ENCODE measurements around the gene MGLL.

The MGLL gene

DNA sequence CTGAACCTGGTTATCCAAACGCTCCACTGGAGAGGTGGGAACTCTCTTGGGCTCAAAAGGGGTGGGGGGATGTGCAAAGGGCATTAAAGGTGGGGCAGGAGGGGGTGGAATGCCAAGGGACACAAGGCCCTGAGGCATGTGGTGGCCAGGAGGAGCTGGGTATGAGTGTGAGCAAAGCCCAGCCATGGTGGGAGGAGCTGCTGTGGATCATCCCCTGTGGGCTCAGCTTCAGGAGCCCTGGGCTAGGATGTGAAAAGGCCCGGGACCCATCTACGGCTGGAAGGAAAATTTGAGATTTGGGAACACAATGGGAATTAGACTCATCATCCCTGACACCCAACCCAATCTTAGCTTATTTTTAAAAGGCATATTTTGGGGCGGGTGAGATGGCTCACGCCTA, 33.3 kb downstream of the MGLL start:
- DNase-seq (ENCODE audit: low read depth) = no peak

DNA sequence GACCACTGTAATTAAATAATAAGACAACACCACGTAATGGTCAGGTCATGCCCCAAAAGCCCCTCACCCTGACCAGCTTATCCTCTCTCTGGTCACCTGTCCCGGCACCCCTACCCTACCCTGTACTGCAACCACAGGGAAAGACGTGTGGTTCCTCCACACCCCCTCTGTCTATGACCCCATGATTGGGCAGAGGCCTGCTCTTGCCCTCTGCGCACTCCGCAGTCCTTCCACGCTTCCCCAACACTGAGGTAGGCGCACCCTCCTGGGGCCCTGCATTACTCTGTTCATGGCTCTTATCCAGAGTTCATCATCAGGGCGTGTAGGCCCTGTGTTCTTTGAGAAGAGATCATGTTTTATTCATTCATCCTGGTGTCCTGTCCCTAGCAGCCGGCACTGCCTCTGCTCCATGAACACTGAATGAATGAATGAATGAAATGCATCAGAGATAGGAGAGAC, 33.8 kb downstream of the MGLL start:
- DNase-seq (ENCODE audit: low read depth) = no peak

GRCh38 chr3:127787571-127788365, 34.5 kb downstream of the MGLL start:
- no peak for DNase-seq (ENCODE audit: low read depth)

GRCh38 chr3:127787071-127787490, 35.2 kb downstream of the MGLL start:
- DNase-seq (ENCODE audit: low read depth) = no peak

DNA sequence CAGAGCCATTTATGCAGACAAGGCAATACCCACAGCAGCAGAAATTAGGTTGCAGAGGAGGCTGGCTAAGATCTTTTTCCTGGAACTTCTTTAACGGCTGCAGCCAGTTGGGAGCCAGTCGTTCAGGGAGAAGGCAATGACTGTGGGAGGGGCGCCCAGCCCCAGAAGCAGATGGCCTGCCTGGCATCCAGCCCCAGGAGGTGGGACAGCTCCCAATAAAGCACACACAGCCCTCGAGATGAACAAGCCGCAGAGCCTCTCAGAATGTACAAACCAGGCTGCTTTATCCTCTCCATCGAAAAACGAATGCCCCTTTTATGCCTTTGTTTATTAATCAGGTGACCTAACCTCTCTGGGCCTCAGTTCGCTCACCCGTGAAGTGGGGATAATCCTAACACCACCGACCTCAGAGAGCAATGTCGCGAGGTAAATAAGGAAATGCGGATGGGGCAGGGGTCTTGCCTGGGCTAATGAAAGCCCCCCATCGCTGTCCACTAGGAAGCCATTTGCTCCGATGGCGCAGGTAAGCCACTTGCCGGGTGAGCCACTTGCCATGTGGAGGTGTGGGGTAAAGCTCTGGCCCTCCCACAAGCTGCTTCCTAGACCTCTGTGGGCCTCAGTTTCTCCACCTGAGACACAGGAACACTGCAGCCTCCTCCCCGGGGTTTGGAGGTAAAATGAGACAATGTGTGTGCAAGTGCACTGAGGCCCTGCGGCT, 35.8 kb downstream of the MGLL start:
- DNase-seq (ENCODE audit: low read depth) = no peak

DNA sequence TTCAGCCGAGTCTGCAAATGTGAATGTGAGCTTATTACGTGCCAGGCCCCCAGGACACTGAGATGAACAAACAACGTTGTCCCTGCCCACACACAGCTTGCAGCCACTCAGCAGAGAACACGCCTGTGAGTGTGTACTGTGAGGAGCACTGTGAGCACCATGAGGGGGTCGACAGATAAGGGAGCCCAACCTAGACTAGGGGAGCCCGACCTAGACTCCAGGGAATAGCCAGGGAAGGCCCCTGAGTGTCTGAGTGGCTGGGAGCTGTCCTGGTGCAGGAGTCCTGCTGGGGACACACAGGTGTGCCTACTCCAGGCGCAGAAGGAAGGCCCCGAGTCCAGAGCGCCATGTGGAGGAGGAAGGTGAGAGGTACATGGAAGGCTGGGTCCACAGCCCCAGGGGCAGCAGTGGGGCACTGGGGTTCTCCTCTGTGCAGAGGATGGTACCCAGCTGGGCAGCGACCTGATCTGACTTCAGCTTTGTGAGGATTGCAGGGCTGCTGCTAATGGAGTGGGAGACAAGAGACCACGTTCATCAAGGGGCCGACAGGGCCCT, 36.5 kb downstream of the MGLL start:
- no peak for DNase-seq (ENCODE audit: low read depth)

- DNase-seq (ENCODE audit: low read depth) = no peak
Measured at GRCh38 chr3:127784865-127785710, 37.2 kb downstream of the MGLL start.

- no peak for DNase-seq (ENCODE audit: low read depth)
Measured at GRCh38 chr3:127784283-127784682, 38.0 kb downstream of the MGLL start.

DNA sequence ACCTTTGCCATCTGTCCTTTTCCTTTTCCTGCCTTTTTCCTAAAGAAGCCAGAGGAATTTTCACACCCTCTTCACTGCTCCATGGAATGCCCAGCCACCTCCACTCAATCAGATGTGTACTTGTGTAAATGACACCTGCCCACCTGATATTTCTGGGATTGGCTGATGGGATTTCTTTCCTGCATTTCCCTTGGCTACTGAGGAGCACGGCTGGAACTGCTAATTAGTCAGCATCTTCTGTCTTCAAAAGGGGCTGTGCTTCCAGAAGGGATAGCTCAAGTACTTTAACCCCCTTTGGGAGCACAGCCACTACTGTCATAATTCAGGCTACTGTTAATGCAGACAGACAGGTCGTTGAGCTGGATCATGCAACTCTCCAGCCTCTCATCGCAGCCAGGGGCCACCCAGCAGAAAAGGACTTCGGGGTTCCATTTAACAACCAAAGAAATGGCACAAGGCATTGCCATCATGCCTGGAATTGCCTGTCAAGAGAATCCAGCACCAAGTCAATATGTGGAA, 38.6 kb downstream of the MGLL start:
- no peak for DNase-seq (ENCODE audit: low read depth)

- DNase-seq (ENCODE audit: low read depth) = no peak
Measured at GRCh38 chr3:127783166-127783565, 39.1 kb downstream of the MGLL start.

GRCh38 chr3:127781411-127782001, 40.8 kb downstream of the MGLL start:
- no peak for DNase-seq (ENCODE audit: low read depth)

DNA sequence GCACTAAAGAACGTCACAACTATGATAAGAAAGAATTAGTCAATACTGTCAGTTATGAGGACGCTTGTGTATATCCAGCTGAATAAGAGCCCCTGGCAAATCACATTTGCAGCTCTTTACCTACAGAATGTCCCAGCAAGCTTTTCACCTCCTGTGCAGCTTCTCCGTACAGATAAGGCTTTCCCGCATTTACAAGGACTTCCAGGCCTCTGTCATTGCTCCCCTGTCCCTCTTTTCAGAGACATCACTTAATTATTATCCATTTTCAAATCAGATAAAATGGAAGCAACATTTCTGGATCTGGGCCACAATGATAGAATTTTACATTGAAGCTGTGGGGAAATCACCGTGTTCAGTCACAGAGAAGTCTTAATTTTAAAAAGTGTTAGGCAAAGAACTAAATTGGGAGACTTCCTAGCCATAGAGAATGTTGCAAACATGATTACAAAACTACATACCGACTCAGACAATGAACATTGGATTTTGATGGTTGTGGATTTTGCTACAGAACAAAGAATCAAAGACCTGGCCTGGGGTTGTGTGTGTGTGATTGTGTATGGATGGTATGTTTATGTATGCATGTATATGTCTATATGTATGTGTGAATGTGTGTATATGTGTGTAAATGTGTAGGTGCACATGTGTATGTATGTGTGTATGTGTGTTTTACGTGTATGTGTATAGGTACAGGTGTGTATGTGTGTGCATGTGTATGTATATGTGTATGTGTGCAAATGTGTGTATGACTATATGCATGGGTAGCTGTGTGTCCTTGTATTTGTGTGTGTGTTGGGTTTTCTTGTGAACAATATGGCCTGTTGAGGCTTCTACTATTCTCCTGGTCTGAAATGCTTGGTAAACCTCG, 41.5 kb downstream of the MGLL start:
- no peak for DNase-seq (ENCODE audit: low read depth)

GRCh38 chr3:127779747-127780146, 42.6 kb downstream of the MGLL start:
- no peak for DNase-seq (ENCODE audit: low read depth)

- DNase-seq (ENCODE audit: low read depth) = no peak
Measured at GRCh38 chr3:127777921-127778656, 44.2 kb downstream of the MGLL start.

DNA sequence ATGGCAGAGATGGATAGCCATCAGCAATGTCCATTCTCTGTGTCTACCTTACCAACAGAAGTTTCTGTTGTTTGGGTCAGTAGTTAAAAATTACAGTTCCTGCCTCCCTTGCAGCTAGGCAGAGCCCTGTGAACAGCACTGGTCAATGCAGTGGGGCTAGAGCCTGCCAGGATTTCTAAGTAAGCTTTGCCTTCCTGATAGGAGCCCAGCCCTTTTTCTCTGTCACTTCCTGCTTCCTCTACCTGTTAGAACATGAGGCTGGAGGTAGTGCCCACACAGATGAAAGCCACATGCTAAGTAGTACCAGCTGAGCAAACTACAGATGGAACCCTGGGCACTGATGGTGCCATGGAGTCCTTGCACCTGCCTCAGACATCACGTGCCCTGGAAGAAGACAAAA, 45.0 kb downstream of the MGLL start:
- no peak for DNase-seq (ENCODE audit: low read depth)

DNA sequence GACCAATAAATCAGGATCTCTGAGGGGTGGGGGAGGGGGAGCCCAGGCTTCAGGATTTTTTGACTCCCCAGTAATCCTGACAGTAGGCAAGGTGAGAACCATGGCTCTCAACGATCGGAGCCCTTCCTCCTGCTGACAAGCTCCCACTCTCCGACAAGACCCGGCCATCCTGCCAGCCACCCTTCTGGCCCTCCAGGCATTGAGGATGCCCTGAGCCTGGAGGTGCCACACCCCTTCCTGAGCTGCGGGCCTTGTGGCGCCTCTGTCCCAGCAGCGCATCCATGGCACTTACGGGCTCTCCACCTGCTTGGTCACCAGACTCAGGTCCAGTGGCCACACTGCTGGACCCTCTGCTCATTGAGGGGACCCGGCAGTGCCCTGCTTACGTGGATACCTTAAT, 46.0 kb downstream of the MGLL start:
- DNase-seq (ENCODE audit: low read depth) = no peak

DNA sequence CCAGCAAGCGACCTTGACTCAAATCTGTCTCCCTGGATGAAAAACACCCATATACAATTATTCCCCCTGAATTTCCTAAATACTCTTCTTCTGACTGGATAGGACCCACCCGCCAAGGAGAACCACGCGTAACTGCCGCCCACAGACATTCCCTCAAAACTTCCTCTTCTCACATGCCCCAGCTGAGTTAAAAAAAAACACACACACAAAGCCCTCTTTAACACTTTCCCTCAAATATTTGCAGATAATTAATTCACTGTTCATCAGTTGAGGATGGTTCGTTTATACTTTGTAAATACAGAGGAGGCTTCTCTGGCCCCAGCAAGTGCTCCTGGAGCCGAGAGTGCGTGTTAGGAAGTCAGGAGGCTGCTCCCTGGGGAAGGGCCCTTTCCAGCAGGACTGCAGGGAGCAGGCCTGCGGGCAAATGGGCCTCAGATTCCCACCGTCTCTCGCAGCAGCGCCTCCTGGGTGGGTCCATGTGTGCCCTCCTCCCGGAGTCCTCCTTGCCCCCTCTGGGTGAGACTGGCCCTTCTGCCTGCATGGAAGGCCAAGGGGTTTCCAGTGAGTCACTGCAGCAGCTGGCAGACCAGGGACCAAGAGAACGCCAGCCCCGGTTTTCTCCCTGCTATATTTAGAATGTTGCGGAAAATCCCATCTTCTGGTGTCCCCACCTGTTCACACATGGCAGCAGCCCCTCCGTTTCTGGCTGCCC, 46.8 kb downstream of the MGLL start:
- no peak for DNase-seq (ENCODE audit: low read depth)

- no peak for DNase-seq (ENCODE audit: low read depth)
Measured at GRCh38 chr3:127774647-127775046, 47.7 kb downstream of the MGLL start.

- DNase-seq (ENCODE audit: low read depth) = no peak
Measured at GRCh38 chr3:127773752-127774395, 48.4 kb downstream of the MGLL start.

Data from stimulated activated CD8-positive, alpha-beta memory T cell treated with anti-CD3 and anti-CD28 coated beads, Interleukin-15, amount 100 ng/mL, for 24 hours (primary cell).